Occipital lobe (tissue), 2 donors: ENCODE data around the gene HAT1. TPM values are rescaled to one million over a fixed set of nuclear protein-coding genes. Genes with fewer than 3 reads are reported as not detected.

ENCODE experiments used
- DNase-seq: peaks from one replicate; lab custom pipeline; 2025; lab: John Stamatoyannopoulos, UW
- total RNA-seq: library from RNA; depleted of rRNA; stranded (reverse); fragments of >200 nt; gene quantifications from one replicate; pipeline ENCODE4 v1.2.3, GENCODE V29; 2014

Gene HAT1
- total RNA-seq, 1 donor from 2014 or later = 62.1 TPM

- DNase-seq = no peak
Measured at GRCh38 chr2:171913517-171913916, 8.7 kb upstream of the HAT1 start.

- no peak for DNase-seq
Measured at GRCh38 chr2:171919453-171919852, 2.8 kb upstream of the HAT1 start.

- DNase-seq = no peak
Measured at GRCh38 chr2:171921970-171922229, 361 bp upstream of the HAT1 start.

GRCh38 chr2:171923206-171923605 is 945 bp downstream of the HAT1 start:
- DNase-seq = no peak

- no peak for DNase-seq
Measured at GRCh38 chr2:171924170-171924942, 2.1 kb downstream of the HAT1 start.

- DNase-seq = no peak
Measured at GRCh38 chr2:171930385-171930784, 8.1 kb downstream of the HAT1 start.

GRCh38 chr2:171939058-171939742 is 16.9 kb downstream of the HAT1 start:
- DNase-seq = no peak

GRCh38 chr2:171939743-171940071 is 17.4 kb downstream of the HAT1 start:
- DNase-seq = no peak

- no peak for DNase-seq
Measured at GRCh38 chr2:171941316-171941699, 19.0 kb downstream of the HAT1 start.

- DNase-seq = no peak
Measured at GRCh38 chr2:171943869-171944268, 21.6 kb downstream of the HAT1 start.

GRCh38 chr2:171952276-171952675 is 30.0 kb downstream of the HAT1 start:
- no peak for DNase-seq

GRCh38 chr2:171952748-171953147 is 30.5 kb downstream of the HAT1 start:
- no peak for DNase-seq

- no peak for DNase-seq
Measured at GRCh38 chr2:171956135-171956825, 34.0 kb downstream of the HAT1 start.

DNA sequence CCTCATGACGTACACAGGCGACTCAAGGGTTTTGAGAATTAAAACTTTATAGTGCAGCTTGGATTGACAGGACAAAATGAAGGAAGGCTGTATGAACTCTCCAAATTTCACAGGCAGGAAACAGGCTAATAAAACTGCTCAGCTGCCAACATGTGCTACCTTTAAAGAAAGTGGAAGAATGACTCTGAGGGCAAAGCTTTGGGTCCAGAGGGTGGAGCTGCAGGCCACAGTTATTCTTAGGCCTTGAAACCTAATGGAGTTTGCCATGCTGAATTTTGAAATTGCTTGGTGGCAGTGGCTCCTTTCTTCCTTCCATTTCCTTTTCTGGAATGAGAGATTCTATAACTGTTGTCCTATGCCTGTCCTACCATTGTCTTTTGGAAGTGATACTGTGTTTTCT is 34.8 kb downstream of the HAT1 start:
- no peak for DNase-seq

- no peak for DNase-seq
Measured at GRCh38 chr2:171958475-171958874, 36.2 kb downstream of the HAT1 start.

DNA sequence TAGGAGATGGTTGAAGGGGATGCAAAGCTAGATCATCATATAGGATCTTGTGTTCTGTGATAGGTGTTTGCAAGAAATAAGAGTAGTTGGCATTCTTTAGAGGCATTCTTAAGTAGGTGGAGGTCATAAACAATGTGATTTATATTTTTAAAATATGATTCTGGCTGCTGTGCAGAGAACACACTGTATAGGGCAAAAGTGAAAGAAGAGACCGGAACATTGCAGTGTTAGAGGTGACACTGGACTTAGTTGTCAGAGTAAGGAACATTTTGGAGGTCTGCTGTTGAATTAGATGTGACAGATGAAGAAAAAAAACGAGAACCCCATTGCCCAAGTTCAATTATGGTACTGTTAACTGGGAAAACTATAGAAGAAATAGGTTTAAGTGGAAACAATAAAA is 37.7 kb downstream of the HAT1 start:
- DNase-seq = no peak

DNA sequence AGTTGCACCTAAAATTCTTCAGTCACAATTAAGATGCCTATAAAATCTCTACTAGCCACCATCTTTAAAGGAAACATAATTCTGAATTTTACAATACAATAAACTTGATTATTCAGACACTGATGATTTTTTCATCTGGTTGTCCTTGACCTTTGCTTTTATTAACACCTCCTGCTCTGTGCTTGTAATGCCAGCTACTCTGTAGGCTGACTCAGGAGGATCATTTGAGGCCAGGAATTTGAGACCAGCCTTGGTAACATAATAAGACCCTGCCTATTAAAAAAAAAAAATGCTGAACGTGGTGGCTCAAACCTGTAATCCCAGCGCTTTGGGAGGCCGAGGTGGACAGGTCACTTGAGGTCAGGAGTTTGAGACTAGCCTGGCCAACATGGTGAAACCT is 38.3 kb downstream of the HAT1 start:
- no peak for DNase-seq

DNA sequence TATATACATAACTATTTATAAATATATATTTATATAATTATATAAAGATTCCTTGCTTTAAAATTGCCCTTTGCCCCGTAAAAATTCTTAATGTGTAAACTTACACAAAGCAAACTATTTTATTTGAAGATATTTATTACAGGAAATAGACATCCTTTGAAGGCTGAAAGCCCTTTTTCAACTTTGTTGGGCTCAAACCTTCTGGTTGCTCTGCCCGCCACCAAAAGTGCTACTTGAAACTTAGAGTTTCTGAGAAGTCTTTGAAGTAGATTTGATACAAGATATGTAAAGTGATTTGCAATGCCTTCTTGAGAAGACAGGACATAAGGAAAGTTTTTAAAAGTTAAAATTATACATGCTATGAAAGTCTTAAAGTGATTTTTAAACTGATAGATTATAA is 40.9 kb downstream of the HAT1 start:
- no peak for DNase-seq

- no peak for DNase-seq
Measured at GRCh38 chr2:171964308-171964707, 42.0 kb downstream of the HAT1 start.

GRCh38 chr2:171965238-171965637 is 43.0 kb downstream of the HAT1 start:
- no peak for DNase-seq

- DNase-seq = no peak
Measured at GRCh38 chr2:171965661-171966060, 43.4 kb downstream of the HAT1 start.

- DNase-seq = no peak
Measured at GRCh38 chr2:171966235-171966634, 44.0 kb downstream of the HAT1 start.

- no peak for DNase-seq
Measured at GRCh38 chr2:171966688-171967087, 44.4 kb downstream of the HAT1 start.
